Activated CD4-positive, CD25-positive, alpha-beta regulatory T cell treated with anti-CD3 and anti-CD28 coated beads, Interleukin-2, amount 50 U/mL, for 24 hours (primary cell): ENCODE results near the gene STK40.
A peak's percentile ranks its signal among the peaks of the same experiment; 100 is the strongest.

Experiments
- ATAC-seq, 2 donors: fragments of 150-1000 bp; cut with Tn5 transposase; one replicate each; pipeline ENCODE4 v1.10.0; 2021; ENCODE audit warnings: mild to moderate bottlenecking in 1 of 2, moderate library complexity in 1 of 2

STK40 gene

DNA sequence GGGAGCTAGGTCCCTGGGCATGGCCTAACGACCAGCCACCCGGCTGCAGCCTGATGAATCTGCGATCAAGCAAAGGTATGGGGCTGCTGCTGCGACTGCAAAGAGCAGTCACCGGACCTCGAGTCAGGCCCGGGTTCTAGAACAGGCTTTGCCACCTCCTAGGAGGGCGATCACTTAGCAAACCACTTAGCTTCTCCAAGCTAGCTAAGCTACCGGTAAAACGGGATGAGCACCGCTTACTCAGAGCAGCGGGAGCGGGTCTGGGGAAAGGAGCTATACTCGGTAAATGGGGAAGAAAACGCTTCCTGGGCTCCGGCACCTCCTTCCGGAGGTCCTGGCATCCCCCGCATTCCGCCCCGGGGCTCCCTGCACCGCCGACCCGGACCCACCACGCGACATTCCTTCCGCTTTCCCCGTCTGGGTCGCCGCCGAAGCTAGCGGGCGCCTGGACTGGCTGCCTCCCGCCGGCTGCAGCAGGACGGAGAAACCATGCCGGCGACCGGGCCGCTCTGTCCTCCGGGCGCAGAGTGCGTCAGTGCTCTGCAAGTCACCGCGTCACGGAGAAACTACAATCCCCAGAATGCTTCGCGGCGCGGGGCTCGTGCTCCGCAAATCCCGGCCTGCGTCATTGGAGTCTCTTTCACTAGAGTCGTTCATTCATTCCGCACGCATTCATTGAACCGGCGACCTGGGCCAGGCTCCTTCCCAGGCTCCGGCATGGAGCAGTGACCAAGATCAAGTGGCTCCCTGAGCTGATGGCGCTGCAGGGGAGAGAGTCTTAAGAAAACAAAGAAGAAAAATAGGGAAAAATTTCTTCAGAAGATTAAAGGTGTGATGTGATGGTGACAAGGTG lies 11.9 kb upstream of the STK40 start, which contains the start of gene LSM10:
LSM10 (minus strand) TSS at position 531 of the 853 bp plus-strand sequence. CDS start 3,779 bp downstream, outside the sequence.
- ATAC-seq = peak; percentile 95 to 96

DNA sequence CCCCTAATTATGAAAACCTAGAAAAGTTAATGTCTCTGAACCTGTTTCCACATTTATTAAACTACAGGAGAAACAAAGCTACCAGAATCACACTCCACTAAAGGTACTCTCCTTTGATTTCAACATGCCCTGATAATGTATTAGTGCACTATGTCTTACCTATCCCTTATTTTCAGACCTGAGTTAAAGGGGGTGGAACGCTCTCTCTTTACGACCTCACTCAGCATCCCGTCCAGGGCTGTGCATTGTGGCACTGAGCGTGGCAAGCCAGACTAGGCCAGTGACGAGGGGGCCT lies 11.3 kb upstream of the STK40 start:
- ATAC-seq = peak; percentile 53 to 59

DNA sequence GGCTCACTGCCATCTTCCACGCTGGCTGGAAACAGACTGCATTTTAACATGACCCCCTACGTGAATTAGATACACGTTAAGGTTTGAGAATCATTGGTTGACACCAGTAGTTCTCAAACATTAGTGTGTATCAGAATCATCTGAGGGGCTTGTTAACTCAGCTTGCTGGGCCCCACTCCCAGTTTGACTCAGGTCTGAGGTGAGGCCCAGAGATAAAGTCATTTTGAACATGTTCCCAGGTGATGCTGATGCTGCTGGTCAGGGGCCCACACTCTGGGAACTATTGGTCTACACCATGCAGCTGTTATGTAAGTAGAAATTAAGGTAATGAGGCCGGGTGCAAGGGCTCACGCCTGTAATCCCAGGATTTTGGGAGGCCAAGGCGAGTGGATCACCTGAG lies 10.6 kb upstream of the STK40 start:
- ATAC-seq = peak in 1 of 2 donors; percentile 22

DNA sequence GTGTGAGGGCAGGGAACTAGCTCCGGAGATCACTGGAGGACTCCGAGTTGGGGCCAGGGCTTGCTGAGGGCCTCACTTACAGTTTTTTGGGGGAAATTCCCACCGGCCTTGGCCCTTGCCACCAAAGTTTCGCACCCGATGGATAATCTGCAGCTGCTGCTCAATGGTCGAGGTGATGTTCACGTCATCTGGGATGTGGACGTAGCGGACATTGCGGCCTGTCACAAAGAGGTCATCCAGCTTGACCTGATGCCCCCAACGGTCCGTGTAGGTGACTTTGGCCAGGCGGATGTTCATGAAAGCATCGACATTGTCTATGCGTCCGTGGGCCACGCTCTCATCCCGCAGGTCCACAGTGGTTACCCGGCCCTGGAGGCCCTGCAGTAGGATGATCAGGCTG lies 8.0 kb upstream of the STK40 start:
- no peak for ATAC-seq

DNA sequence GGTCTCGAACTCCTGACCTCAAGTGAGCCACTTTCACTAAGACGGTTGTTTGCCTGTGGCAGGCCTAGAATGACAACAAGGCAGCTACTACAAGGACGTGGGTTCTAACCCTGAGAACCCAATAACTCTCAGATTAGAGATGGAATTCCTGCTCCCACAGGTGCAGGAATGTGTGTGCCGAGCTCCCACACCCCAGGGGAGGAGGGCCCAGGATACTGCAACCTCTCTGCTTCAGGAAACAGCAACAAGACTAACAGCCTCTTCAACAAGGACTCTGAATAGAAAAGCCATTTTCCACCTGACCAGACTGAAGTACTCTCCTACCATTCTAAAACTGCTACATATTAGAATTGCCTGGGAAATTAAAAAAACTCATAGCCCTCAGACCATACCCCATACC lies 7.1 kb upstream of the STK40 start:
- no peak for ATAC-seq

DNA sequence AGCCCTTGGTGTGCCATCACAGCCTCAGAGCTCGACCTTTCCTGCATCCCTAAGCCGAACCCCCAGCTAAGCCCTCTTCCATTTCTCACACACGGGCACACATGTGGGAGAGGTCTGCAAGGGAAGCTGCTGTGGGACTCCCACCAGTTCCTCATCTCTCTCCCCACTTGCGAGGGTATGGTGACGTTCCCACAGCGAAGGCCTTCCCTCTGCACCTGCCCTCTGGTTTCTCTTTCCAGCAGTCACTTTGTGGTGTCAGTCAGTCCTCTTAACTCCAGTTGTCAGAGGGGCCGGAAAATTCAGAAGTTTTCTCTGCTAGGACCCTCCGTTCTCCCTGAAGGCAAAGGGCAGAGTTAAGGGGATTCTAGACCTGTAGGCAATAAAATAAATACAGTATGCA lies 5.5 kb upstream of the STK40 start:
- ATAC-seq = no peak

DNA sequence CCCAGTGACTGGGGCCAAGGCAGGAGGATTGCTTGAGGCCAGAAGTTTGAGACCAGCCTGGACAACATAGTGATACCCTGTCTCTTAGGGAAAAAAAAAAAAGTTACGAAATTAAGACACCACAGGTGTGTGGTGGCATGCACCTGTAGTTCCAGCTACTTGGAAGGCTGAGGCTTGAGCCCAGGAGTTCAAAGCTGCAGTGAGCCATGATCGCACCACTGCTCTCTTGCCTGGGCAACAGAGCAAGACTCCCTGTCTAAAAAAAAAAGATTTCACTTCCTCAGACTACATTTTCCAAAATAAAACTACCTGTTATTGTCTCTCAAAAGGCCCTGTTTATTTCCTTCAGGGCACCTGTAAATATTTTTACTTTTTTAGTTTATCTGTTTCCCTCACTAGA lies 4.7 kb upstream of the STK40 start:
- ATAC-seq = no peak

DNA sequence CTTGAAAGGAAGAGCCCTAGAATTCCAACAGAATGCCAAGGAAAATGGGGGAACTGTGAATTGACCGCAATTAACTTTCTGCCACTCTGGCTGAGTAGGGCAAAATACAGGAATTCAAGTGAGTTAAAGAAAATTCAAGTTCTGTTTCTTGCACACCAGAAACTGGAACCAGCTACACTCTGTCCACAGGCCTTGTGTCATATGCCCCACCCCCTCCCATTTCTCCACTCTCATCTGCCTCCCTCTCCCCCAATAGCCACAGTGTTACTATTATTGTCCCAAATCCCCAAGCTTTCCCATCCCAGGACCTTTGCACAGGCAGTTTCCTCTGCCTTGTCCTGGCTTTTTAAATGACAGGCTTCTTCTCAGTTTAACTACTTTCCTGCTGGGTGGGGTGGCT lies 4.3 kb upstream of the STK40 start:
- no peak for ATAC-seq

DNA sequence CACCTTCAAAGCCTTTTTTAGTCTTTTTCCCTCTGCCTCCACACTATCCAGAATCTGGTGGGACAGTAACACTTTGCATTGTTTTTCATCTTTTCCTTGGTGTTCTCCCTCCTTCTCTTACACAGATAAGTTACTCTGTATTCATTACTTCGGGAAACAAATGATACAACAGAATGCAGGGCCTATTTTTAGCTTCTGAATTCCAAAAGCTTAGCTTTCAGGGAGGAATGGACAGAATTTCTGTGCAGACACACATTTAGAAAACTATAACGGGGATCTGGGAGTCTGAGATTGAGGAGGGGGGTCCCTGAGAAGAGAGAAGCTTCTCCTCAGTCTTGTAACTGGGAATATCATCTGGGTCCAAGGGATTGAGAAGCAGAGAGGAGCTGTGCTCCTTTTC lies 3.5 kb upstream of the STK40 start:
- ATAC-seq = no peak

DNA sequence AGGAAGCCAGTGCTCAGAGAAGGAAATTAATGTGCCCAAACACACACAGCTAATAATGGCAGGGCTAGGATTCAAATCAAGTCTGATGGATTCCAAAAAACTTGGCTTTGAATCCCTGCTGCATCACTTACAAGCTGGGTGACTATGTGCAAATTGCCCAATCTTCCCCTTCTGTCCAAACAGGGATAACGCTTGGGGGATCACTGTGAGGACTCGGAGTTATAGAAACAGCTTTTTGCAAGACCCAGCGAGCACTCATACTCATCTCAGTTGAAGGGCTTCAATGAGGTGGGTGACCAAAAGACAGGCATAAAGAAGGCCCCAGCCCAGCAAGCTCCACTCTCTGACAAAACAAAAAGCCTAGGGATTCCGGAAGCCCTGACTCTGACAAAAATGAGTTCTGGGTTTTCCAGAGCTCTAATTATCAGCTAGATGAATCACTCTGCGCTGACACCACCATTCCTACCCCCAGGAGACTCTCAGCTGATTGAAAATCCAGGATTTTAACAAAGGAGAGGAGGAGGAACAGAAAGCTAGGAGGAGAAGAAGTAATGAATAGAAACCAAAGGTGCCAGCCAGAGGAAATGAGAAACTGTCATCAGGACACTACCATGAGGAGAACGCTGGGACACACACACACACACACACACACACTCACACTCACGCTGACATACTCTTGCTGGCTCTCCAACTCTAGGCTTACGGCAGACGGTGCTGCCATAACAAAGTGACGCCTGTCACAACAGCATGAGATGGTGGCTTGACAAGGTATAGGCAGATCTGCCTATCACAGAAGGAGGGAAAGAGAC lies 1.6 kb upstream of the STK40 start:
- ATAC-seq = no peak

DNA sequence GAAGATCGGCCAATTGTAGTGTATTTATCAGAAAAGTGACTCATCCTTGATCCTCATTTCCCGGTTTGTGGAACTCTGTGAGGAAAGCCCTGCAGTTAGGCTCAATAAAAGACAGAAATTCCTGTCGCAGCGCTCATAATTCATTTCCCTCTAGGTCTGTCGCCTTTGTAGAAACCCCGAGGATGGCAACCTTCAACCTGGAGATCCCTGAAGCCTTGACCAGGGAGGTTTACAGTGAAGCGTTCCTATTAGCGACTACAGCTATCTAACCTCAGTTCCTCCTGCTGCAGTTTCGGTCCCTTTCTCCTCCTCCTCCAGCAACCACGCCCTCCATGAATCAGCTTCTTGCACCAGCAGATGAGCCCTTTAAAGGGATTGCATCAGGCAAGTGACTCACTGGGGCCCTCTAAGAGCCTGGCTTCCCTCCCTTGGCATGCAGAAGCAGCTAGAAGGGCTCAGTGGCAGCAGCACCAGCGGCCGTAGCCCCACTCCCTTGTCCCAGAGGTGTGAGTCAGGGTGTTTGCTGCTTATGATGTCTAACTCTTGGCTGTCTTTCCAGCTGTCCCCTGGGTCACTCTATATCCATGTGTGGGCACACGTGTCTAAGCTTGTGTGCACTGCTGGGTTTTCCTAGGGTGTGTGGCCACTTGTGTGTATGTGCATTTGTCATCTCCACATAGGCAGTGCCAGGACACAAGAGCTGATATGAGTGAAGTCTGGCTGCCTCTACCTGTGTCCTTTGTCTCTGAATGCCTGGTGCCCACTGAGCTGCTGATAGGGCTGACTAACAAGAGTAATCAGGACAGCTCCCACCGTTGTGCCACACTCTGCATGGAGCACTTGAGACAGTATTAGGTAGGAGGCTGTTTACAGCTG lies 779 bp upstream of the STK40 start:
- ATAC-seq = peak; percentile 75 to 80

DNA sequence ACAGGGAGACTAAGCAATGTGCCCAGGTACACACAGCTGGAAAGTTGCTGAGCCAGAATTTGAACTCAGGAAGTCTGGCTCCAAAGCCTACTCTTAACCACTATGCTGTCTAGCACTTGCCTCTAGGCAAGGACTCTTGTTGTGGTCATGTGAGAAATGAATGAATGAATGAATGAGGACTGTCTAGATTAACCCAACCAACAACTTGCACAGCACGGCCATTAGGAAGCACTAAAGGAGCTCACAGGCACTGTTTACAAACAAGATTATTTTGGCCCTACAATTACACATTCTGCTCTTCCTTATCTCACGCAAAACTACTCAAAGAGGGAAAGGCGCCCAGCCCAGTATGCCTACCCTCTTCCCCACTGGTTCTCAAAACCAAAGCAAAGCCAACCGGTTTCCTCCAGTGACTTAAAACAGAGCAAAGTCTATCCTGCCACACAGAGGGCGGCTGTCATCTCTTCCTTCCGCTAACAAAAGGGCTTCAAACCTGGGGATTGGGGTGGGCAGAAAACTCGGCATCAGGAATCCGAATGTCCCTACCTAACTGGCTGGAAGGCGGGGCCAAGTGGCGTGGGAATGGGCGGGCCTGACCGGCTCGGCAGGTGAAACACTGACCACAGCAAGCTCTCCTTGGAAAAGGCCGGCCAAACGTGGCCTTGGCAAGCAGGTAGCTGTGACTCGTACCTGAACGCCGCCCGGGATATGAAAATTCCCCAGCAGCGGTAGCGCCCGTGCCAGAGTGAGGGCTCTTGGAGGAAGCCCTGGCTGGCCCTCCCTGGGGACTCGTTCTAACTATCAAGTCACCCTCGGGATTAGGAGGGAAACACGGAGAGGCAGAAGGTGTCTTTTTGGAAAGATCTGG lies 948 bp downstream of the STK40 start:
- ATAC-seq = no peak

DNA sequence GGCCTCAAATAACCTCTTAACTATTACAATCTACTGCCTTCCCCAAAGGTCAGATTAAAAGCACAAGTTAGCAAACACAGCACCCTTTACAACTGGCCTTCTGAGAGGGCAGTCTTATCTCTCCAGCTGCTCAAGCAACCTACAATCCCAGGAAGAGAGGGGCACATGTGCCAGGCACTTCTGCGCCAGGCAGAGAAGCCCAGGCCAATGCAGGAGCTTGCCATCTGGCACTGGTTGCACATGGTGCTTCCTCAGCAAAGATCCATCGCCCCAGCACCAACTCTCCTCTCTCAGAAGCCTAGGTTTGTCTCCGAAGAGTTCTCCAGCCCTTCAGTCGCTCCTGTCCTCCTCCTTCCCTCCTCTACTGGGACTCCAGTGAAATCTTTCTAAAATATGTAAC lies 2.5 kb downstream of the STK40 start:
- no peak for ATAC-seq

DNA sequence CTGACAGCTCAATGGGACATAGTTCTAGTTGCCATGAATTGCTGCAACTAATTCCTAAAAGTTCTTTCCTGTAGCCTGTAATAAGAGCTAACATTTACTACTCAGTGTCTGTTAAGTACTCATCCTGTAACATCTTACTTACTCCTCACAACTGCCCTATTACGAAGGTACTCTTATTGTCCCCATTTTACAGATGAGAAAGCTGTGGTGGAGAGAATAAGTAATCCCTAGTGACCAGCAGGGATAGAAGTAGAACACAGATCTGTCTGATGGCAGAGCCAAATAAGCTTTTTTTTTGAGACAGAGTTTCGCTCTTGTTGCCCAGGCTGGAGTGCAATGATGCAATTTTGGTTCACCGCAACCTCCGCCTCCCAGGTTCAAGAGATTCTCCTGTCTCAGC lies 3.1 kb downstream of the STK40 start:
- ATAC-seq = no peak

DNA sequence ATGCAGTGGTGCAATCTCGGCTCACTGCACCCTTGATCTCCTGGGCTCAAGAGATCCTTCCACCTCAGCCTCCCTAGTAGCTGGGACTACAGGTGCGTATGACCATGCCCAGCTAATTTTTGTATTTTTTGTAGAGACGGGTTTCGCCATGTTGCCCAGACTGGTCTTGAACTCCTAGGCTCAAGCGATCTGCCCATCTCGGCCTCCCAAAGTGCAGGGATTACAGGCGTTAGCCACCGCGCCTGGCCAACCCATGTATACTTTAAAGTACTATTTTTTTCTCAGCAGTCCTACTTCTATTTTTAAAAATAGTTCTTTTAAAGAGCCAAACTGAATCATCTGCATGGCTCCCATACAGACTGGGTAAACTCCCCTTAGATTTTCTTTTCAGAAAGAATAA lies 3.5 kb downstream of the STK40 start:
- ATAC-seq = no peak

DNA sequence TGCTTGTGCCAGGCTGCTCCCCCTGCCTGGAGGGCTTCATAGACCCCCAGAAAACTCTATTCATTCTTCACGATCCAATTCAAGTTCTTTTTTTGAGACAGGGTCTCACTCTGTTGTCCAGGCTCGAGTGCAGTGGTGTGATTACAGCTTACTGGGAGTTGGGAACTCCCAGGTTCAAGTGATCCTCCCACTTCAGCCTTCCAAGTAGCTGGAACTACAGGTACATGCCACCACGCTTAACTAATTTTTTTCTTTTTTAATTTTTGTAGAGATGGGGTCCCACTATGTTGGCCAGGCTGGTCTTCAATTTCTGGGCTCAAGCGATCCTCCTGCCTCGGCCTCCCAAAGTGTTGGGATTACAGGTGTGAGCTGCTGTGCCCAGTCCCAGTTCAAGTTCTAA lies 4.3 kb downstream of the STK40 start:
- no peak for ATAC-seq

DNA sequence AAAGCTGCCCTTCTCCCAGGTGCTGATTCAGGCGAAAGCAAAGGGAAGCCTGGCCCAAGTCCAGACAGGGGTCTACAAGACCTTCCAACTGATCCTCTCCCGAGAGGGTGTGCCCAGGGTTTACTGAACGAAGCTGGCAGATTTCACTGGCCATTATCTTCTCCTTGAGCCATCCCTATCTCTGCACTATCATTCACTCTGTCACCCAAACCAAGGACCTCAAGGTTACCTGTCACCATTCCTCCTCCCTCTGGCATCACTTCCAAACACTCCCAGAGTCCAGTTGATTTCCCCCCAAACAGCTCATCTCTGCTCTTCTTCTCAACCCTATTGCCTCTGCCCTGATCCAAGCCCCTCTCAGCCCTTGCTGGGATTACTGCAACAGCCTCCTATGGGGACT lies 4.9 kb downstream of the STK40 start:
- no peak for ATAC-seq

DNA sequence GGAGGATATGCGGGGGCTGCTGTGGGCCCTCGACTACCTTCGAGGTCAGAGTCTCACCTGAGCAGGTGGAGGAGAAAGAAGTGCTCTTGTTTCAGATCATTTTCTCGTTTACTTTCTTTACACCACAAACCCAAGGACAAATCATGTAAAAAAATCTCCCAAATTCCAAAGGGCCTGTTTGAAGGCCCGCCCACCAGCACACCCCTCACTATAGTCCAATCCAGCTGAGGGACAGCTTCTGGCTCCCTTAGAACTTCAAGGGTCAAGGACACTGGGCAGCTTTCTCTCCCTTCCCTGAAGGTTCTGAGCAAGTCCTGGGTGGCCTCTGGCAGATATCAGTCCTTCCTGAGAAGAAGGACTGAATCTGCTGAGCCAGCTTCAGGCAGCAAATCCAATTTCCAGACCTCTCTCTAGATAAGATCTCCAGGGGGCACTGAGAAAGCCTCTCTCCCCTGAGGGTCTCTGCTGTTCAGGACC lies 5.5 kb downstream of the STK40 start:
- ATAC-seq = no peak

DNA sequence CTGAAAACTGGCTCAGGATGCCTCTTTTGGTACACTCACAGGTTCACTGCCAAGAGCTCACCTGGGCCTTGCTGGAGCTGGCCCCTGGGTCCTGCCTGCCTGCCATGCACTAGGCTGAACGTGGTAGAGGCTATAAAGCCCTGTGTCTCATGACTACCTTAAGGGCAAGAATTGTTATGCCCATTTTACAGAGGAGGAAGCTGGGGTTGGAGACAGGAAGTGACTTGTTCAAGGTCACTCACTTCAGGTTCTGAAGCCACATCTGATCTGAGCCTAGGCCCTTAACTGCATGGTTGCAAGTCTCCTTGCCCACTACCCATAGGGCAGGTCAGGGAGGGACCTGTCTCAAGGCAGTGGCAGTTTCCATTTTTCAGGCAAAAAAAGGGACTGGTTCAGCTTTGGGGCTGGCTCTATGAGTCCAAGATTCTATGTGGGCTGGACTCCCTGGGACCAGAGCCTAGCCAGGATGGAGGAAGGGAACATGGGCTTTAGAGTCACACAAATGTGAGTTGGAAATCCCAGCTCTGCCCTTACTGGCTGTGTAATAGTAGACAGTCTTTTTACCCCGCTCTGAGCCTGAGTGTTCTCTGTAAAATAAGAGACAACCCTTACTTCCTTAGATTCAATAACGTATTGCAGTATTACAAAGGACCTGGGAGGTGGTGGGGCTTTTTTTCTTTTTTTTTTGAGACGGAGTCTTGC lies 7.8 kb downstream of the STK40 start:
- no peak for ATAC-seq

DNA sequence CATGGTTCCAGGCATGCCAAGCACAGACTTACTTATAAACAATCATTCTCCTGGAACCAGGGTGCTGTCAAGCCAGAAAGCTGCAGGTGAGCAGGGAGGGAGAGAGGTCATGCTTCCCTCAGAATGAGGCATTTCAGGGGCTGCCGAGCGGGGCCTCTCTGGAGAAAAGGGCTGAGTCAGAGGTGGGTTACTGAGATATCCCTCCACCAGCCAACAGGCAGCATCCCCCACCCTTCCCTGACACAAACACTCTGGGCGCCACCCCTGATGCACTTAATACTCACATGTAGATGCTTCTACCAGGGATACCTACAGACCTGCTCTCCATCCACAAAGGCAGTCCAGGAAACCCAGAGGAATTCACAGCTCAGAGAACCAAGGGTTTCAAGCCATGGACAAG lies 13.1 kb downstream of the STK40 start:
- ATAC-seq = no peak
